GM19372 (cell line): ENCODE measurements around the gene ZNF385C.

Source experiments
- ATAC-seq: cut with Tn5 transposase; IDR thresholded peaks from one replicate; pipeline ENCODE4 v1.9.1; 2021; ENCODE audit warnings: mild to moderate bottlenecking, low read depth, moderate library complexity; ENCODE audit not compliant: unreplicated experiment

ZNF385C gene

DNA sequence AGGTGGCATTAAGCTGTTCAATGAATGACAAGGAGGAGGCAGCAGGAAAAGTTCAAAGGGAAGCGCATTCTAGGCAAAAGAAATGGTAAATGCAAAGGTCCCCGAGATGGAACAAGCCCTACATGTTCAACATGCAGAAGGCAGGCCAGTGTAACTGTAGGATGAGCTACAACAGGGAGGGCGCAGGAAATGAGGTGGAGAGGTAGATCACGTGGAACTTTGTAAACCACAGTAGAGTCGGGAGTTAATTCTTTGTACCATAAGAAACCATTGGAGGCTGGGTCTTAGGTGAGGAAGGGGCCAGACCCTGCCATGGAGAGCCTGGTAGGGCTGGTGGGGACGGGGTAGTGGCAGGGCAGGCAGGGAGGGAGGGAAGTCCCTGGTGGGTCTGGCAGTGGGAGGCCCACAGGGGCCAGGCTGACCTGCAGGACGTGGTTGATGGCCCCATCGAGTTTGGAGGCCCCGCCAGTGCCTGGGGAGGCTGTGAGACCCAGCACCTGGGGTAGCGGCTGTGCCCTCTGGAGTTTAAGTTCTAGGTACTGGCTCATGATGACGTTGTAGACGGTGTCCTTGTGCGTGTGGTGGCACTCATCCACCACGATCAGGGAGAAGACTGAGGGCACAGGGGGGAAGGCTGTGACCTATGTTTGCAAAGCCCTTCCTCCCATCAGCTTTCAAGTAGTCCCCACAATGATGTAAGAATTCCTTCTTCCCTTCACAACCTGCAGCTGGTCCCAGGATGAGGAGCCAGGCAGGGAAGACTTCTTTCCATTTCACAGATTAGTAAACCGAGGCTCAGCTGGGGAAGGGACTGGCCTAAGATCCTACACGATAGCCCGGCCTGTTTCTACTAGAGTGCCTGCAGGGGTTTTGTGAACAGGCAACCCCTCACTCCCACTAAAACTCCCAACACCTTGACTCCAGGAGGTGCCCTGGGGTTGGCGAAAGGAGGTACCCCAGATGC is 12.3 kb upstream of the ZNF385C start:
- no peak for ATAC-seq

- no peak for ATAC-seq
These were observed 10.8 kb upstream of the ZNF385C start for GRCh38 chr17:42109086-42109485.

DNA sequence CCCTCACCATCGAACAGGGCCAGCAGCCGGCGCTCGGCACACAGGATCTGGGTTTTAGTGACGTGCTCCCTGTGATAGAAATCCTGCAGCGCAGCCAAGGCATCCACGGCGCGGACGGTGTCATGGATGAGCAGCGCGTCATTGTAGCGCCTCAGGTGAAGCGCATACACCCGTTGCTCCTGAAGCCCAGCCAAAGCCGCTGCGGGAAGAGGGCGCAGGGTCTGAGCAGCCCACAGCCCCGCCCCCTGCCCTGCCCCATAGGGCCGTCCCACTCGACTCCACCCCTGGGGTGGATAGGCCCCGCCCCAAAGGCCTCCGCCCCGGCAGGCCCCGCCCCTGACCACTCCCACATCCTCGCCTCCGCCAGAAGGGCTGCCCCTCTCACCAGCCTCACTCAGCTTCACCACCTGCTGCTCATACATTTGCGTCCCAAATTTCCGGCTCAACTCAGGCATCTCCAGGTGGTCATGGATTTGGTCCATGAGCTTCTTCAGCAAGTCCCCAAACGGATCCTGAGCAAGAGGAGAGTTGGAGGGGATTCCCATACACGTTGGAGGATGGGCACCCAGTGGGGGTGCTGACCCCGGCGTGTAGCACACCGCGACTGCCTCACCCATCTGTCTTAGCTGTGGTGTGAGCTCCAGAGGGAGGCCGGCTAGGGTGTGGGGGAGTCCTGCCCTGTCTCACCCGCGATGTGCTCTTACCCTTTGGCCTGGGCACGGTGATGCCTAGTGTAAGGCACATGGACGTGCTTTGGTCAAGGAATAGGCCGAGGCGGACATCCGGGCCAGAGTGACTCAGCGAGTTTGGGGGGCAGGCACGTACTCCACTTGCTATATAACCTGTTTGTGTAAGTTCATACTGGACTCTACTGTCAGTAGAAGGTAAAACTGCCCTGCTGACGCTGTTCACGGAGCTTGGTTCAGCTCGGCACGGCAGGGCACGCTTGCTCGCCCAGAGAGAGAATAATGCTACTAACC is 9.6 kb upstream of the ZNF385C start:
- ATAC-seq = peak; percentile 73

DNA sequence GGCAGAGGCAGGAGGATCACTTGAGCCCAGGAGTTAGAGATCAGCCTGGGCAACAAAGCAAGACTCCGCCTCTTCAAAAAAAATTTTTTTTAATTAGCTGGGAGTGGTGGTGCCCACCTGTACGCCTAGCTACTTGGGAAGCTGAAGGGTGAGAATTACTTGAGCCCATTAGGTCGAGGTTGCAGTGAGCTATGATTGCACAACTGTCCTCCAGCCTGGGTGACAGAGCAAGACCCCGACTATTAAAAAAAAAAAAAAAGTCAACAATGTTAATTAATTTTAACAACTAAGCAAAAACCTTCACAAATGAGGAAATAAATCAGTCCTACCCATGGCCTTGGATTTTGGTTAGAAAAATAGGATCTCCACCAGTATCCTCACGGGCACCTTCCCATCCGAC is 8.9 kb upstream of the ZNF385C start:
- no peak for ATAC-seq

- no peak for ATAC-seq
These were observed 7.7 kb upstream of the ZNF385C start for GRCh38 chr17:42106009-42106408.

GRCh38 chr17:42104264-42104663 is 6.0 kb upstream of the ZNF385C start:
- ATAC-seq = no peak

GRCh38 chr17:42103221-42103954 is 5.1 kb upstream of the ZNF385C start:
- no peak for ATAC-seq

GRCh38 chr17:42101513-42102292 is 3.4 kb upstream of the ZNF385C start:
- no peak for ATAC-seq

DNA sequence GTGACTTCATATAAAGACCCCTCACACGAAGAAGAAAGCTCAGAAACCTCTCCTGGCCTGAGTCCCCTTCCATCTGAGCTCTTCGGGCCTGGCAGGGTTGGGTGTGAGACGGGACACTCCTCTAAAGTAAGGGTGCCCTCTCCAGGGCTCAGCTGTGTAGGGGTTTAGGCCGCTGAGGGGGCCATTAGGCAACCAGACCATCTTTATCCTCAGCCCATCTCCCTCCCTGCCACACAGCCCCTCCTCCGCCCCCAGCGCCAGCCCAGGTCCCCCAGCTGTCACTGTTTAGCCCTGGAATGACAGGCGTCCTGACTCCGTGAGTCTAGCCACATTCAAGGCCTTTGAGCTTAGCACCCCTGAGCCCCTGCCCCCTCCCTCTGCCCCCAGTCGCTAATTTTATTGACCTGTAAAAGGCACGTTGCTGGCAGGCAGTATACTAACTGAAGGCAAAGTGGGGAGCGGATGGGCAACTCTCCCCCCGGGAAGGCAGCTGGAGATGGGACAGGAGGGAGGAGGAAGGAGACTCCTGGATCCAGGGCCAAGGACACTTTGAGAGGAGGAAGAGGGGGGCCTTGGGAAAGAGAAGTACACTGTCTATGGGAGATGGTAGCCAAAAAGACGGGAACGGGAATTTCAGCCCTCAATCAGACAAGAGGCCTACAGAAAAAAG is 592 bp upstream of the ZNF385C start:
- no peak for ATAC-seq

- no peak for ATAC-seq
These were observed 1.7 kb downstream of the ZNF385C start for GRCh38 chr17:42096360-42097111.

DNA sequence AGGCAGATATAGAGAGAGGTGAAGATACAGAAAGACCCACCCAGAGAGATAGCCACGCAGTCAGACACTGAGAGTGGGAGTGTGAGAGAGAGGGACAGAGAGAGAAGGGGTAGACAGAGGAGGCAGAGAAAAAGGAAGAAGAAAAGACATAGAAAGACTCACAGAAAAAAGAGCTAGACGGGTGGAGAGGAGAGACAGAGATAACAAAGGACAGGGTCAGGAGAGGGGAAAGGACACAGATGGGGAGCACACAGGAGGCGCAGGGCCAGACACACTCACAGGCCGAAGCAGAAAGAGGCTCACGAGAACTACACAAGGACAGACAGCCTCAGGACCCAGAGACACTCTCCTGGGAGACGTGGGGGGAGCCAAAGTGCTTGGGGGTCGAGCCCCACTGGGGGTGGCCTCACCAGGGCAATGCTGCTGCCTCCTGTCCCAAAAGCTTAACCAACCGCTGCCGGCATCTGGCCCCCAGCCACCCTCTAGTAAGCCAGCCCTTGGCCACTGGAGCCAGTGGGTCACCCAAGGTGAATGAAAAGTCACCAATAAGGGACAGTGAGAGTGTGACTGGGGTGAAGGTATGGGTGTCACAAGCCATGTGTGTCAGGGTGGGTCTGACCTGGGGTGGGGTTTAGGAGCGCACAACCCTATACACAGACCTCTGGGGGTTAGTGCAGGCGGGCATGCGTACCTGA is 3.8 kb downstream of the ZNF385C start:
- ATAC-seq = no peak

GRCh38 chr17:42092939-42093338 is 5.3 kb downstream of the ZNF385C start:
- no peak for ATAC-seq

DNA sequence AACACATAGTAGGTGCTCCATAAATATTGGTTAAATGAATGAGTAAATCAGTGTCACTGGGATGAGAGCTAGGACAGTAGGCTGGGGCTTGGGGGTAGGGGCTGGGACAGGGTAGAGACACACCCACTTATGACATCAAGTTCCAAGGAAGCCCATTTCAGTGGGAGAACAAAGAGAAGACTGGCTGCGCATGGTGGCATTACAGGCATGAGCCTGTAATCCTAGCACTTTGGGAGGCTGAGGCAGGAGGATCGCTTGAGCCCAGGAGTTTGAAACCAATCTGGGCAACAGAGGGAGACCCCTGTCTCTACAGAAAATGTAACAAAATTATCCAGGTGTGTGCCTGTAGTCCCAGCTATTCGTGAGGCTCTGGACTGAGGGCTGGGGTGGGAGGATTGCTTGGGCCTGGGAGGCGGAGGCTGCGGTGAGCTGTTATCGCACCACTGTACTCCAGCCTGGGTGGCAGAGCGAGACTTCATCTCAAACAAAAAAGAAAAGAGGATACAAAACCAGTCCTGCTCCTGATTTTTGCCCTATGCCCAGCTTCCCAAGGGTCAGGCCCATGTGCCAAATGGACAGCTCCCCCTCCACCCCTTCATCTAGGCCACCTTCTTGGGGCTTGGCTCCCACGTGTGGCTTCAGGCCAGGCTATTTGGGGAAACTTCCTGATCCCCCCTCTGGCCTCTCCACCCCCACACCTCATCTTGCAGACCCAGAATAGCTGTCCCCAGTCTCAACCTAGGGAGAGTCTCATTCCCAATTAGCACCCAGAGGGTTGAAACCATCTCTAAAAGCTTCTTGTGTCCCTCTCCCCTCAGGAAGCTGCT is 7.1 kb downstream of the ZNF385C start:
- no peak for ATAC-seq

GRCh38 chr17:42088736-42089135 is 9.5 kb downstream of the ZNF385C start:
- ATAC-seq = no peak

DNA sequence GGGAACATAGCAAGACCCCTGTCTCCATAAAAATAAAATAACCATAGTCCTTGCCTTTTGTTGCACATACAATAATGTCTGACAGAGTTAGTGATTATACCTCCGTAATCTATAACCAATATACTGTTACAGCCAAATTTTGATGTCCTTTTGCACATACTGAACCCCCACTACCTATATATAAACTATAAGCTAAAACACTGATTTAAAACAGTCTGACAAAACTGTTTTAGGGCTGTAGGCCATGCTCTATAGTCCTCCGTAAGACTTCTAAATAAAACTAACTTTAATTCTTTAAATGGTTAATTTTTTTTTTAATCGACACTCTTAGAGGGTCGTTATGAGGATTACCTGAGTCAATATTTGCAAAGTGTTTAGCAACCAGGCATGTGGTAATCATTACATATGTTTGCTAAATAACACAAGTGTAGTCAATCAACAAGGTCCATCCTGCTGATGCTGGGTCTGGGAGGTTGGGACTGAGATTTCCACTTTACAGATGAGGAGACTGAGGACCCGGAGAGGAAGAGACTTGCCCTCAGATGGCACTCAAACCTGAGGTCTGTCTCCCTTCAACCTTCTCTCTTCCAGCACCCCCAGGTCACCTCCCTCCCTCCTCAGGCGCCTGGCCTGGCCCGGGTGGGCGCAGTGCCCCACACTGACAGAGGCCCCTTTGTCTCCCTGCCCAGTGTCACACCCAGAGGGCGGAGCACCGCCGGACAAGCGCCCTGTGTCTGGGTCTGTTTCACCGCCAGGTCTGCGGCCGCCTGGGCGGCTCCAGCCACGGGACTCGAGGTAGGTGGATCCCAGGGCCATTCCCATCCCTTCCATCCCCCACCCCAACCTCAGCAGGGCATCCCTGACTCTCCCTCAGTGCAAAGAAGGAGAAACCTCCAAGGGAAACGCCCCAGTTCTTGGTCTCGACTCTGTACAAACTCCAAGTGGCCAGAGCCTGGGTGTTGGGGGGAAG is 10.3 kb downstream of the ZNF385C start:
- no peak for ATAC-seq
